ENCODE data around the gene PANK4.
A peak's percentile ranks its signal among the peaks of the same experiment; 100 is the strongest.

The PANK4 gene

DNA sequence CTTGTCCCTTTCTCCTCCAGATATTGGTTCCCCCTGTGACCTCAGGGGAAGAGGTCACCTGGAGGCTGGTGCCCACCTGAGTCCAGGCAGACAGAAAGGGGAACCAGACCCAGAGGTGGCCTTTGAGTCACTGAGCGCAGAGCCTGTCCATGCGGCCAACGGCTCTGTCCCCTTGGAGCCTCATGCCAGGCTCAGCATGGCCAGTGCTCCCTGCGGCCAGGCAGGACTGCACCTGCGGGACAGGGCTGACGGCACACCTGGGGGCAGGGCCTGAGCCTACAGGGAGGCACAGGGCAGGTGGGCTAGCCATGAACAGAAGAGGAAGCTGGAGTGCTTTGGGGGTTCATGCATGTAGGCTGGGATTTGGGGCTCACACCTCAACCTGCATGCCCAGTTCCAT lies 32.5 kb upstream of the PANK4 start:
- TF ChIP-seq, protein P1, sequence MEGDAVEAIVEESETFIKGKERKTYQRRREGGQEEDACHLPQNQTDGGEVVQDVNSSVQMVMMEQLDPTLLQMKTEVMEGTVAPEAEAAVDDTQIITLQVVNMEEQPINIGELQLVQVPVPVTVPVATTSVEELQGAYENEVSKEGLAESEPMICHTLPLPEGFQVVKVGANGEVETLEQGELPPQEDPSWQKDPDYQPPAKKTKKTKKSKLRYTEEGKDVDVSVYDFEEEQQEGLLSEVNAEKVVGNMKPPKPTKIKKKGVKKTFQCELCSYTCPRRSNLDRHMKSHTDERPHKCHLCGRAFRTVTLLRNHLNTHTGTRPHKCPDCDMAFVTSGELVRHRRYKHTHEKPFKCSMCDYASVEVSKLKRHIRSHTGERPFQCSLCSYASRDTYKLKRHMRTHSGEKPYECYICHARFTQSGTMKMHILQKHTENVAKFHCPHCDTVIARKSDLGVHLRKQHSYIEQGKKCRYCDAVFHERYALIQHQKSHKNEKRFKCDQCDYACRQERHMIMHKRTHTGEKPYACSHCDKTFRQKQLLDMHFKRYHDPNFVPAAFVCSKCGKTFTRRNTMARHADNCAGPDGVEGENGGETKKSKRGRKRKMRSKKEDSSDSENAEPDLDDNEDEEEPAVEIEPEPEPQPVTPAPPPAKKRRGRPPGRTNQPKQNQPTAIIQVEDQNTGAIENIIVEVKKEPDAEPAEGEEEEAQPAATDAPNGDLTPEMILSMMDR (IDR thresholded peaks at IDR 0.05; ENCODE audit: insufficient read depth, low read length, missing control alignments), result no peak
- H3K4me3 ChIP-seq (ENCODE audit: low read depth, low read length), result no peak overlapping the region
- CTCF ChIA-PET, result interaction anchor here (1.3 to 5.5 kb wide), 2 partner anchors 11 to 144 kb away, joined by 4 to 45 read pairs; no protein-coding TSS in a partner anchor
- no peak for DNase-seq (ENCODE audit: low read depth, low spot score)
- POLR2A ChIA-PET, result interaction anchor here (0.6 kb wide), 1 partner anchor 141 kb away, joined by 3 read pairs; no protein-coding TSS in a partner anchor

GRCh38 chr1:2558420-2558819 lies 32.0 kb upstream of the PANK4 start:
- CTCF ChIA-PET, result interaction anchor here (1.3 to 5.5 kb wide), 3 partner anchors 10 to 144 kb away, joined by 3 to 45 read pairs (median 4); no protein-coding TSS in a partner anchor
- H3K4me3 ChIP-seq (ENCODE audit: low read depth, low read length), result no peak overlapping the region
- POLR2A ChIA-PET, result no interaction called here
- TF ChIP-seq, protein P1 (IDR thresholded peaks at IDR 0.05; ENCODE audit: insufficient read depth, low read length, missing control alignments), result no peak
- no peak for DNase-seq (ENCODE audit: low read depth, low spot score)

GRCh38 chr1:2557482-2558400 lies 31.3 kb upstream of the PANK4 start:
- TF ChIP-seq, protein P1 (IDR thresholded peaks at IDR 0.05; ENCODE audit: insufficient read depth, low read length, missing control alignments), result no peak
- POLR2A ChIA-PET, result no interaction called here
- no peak overlapping the region for H3K4me3 ChIP-seq (ENCODE audit: low read depth, low read length)
- CTCF ChIA-PET, result interaction anchor here (1.3 to 5.5 kb wide), 3 partner anchors 9 to 143 kb away, joined by 3 to 45 read pairs (median 4); no protein-coding TSS in a partner anchor
- DNase-seq (ENCODE audit: low read depth, low spot score), result no peak

DNA sequence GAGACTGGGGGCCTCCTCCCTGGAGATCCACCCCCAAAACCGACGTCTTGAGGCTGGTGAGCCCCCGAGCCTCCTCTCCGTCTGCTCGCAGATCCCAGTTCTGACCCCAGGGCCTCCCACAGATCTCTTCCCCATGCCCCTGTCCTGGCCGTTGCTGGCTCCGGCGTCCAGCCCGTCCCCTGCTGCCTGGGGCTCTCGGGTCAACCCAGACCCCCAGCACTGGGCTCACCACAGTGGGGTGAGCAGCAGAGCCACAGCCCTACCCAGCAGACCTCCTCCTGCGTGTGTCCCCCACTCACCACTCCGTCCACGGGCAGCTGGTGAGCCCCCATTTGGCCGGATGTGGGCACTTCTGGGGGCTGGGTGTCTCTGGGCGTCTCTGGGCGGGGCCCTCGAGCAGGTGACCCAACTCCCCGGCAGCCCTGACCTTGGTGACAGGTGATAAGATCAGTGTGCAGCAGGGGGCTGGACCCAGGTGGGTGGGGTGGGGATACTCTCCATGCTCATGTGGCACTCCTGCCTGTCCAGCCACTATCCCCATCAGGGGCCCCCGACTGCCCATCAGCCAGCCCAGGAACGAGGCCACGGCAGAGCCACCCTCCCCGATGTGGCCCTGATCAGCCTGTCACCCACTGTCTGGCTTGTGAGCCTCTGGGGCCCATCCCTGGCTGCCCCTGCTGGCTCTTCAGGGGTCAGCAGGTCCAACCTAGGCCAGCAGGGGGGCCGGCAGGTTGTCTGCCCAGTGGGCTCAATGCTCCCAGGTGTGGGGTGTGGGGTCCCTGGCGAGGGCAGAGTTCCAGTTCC lies 30.5 kb upstream of the PANK4 start:
- ChIA-PET CTCF (interaction anchor here (1.1 to 5.5 kb wide), 4 partner anchors 9 to 142 kb away, joined by 3 to 45 read pairs (median 4); no protein-coding TSS in a partner anchor), POLR2A (no interaction called here)
- H3K4me3 ChIP-seq (ENCODE audit: low read depth, low read length), result peak overlapping the region; percentile 57
- no peak for DNase-seq (ENCODE audit: low read depth, low spot score)
- TF ChIP-seq, protein P1 (IDR thresholded peaks at IDR 0.05; ENCODE audit: insufficient read depth, low read length, missing control alignments), result no peak

- CTCF ChIA-PET, result interaction anchor here (0.9 to 5.5 kb wide), 4 partner anchors 8 to 142 kb away, joined by 3 to 45 read pairs (median 4); no protein-coding TSS in a partner anchor
- POLR2A ChIA-PET, result no interaction called here
- H3K4me3 ChIP-seq (ENCODE audit: low read depth, low read length), result peak within 1 kb of the TSS; percentile 57
- DNase-seq (ENCODE audit: low read depth, low spot score), result no peak
- TF ChIP-seq, protein P1 (IDR thresholded peaks at IDR 0.05; ENCODE audit: insufficient read depth, low read length, missing control alignments), result peak; percentile 14
These were observed 29.9 kb upstream of the PANK4 start, which contains the start of gene TNFRSF14 for GRCh38 chr1:2556277-2556677. TSS of gene TNFRSF14 (plus strand) at chr1:2556371. CDS start at chr1:2556665, 294 bp downstream.
